DMS 273 (cell line): Measurements from ENCODE around the gene CIBAR2.

Source experiments
- DNase-seq: peaks from one replicate; lab custom pipeline; 2025; ENCODE audit not compliant: unreplicated experiment; lab: John Stamatoyannopoulos, UW

Gene CIBAR2

DNA sequence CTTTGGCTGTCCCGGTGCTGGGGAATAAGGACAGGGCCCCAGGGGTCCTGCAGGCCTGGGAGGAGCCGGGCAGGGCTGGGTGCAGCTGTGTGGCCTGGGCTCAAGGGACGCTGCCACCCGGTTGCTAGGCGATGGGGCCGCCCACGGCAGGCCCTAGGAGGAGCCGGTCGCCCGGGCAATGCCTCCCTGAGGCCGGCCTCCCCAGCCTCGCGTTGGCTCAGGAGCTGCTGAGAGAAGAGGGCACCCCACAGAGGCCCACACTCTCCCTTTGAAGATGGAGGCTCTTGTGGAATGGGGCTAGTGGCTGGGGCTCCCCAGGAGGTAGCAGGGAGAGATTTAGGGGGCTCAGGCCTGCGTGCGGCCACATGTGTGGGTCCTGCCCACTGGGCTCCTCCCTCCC is at the start of gene CIBAR2:
Gene CIBAR2, minus strand, starts transcription at position 109 of the 400 bp plus-strand sequence. CDS start 120 bp downstream, outside the sequence.
- DNase-seq, result peak; percentile 65

DNA sequence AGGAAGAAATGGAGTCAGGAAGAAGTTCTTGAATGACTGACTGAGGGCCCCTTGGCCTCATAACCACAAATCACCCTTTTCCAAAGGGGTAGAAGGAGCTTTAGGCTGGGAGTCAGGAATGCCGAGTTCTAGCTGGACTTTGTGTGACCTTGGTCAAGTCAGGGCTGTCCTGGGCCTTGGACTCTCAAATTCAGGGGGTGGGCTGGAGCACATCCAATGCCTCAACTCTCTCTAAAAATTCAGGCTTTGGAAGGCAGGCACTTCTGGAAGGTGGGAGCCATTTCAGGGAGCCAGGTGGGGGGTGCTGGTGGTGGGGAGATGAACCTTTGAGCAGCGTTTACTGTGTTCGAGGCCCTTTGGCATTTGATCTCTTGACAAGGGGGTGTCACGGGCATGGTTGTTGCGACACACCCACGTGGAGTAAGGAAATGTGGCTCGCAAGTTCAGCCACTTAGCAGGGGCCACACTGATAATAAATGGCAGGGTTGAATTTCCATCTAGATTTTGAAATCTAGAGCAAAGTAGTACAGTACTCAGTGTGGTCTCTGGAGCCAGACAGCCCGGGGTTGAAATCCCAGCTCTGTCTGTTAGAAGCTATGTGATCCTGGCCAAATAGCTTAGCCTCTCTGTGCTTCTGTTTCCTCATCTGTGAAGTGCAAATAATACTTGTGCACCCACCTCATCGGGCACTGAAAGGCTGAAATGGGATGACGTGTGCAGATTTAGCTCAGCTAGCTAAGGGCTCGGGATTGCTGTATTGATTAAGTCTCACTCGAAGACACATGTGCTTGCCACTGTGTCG is 47.1 kb upstream of the CIBAR2 start:
- no peak for DNase-seq

GRCh38 chr16:85158743-85159178 is 46.5 kb upstream of the CIBAR2 start:
- no peak for DNase-seq

GRCh38 chr16:85157813-85158742 is 45.8 kb upstream of the CIBAR2 start:
- peak; percentile 86 for DNase-seq

GRCh38 chr16:85157372-85157771 is 45.1 kb upstream of the CIBAR2 start:
- DNase-seq, result peak; percentile 55

DNA sequence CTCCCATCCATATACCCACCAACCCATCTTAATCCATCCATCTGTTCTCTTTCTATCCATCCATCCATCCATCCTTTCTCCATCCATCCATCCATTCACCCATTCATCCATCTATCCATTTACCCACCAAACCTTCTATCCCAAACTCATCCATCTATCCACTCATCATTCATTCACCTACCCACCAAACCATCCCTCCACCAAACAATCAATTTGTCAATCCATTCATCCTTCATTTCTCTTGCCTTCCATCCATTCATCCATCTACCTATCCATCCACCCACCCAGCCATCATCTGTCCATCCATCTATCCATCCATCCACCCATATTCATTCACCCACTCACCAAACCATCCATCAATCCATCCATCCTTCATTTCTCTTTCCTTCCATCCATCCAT is 44.6 kb upstream of the CIBAR2 start:
- no peak for DNase-seq

GRCh38 chr16:85156440-85156839 is 44.2 kb upstream of the CIBAR2 start:
- no peak for DNase-seq

DNA sequence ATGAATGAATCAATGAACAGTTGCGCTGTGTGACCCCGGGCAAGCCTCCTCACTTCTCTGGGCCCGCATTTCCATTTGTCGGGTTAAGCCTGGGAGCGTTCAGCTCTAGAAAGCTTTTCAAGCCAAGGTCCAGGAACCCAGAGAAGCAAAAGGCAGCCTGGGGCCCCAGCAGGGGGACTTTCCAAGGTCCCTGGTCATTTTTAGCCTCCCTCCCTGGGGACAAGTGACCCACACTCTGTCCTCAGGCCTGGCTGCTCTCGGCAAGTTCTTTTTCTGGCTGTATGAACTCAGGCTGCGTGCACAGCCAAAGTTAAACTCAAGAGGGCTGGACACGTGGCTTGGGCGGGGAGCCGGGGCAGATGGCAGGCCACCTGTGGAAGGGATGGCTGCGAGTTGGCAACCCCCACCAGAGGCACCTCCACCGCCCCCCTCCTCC is 41.4 kb upstream of the CIBAR2 start:
- DNase-seq, result peak; percentile 91

DNA sequence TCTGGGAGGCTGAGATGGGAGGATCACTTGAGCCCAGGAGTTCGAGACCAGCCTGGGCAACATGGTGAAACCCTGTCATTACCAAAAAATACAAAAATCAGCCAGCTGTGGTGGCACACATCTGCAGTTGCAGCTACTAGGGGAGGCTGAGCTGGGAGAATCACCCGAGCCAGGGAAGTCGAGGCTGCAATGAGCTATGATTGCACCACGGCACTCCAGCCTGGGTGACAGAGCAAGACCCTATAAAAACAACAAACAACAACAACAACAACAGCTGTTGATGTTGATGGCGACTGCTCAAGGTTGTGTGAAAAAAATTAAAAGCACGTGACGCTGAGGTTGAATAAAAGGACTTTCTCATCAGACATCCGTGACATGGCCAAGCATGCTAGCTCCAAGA is 40.8 kb upstream of the CIBAR2 start:
- no peak for DNase-seq

DNA sequence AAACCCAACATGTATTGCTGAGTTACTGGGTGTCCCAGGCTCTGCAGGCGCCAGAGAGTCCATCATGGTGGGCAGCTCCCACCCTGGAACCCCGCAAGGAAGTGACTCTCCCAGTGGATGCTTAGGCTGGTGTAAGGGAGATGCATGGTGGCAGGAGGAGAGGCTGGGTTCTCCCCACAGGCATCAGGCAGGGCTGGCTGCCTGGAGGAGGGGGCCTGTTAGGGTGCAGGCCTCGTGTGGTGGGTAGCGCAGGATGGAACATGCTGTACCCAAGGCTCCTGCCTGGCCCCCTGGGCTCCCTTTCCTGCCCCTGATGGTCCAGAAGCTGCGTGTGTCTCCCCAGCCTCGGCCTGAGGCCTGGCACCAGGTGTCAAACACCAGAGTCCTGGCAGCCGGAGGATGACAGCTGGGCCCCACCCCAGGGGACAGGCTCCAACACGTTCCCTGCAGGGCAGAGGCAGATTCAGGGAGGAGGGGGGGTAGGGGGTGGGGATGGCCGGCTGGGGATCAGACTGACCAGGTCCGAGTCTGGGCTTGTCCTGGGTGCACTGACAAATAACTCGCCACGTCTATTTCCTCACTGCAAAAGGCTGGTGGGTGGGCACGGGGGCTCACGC is 40.2 kb upstream of the CIBAR2 start:
- peak; percentile 95 for DNase-seq

DNA sequence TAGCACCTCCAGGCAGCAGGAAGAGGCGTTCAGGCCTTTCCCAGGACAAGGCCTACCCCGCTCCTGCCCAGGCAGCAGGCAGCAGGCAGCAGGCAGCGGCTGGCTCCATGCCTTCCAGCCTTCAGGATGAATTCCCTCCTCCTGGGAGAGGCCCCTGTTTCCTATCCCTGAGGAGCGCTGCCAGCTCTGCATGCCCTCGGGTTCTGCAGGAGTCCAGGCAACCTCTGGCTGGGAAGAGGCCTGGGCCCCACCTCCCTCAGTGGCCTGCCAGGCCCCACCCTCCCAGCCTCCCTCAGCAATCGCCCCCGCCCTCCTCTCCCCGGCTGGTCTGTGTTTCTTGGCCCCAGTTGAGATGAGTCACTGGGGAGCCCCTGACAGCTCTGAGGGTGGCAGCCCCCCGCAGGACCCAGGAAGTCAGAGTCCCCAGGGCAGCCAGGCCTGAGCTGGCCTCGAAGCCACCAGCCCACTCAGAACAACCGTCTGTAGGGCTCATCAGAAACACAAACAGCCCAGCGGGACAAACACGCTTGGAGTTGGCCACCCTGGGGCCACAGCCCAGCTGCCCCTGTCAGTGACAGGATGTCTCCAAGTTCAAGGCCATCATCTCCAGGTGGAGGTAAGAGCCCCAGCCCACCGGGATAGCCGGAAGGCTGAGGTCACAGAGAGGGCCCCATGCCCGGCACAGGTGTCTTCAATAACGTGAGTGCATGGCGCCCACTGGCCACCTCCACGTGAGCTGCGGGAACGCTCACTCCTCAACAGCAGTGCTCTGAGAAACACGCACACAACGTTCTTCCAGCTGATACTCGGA is 39.5 kb upstream of the CIBAR2 start:
- peak; percentile 97 for DNase-seq

GRCh38 chr16:85151079-85151602 is 38.9 kb upstream of the CIBAR2 start:
- DNase-seq, result no peak

DNA sequence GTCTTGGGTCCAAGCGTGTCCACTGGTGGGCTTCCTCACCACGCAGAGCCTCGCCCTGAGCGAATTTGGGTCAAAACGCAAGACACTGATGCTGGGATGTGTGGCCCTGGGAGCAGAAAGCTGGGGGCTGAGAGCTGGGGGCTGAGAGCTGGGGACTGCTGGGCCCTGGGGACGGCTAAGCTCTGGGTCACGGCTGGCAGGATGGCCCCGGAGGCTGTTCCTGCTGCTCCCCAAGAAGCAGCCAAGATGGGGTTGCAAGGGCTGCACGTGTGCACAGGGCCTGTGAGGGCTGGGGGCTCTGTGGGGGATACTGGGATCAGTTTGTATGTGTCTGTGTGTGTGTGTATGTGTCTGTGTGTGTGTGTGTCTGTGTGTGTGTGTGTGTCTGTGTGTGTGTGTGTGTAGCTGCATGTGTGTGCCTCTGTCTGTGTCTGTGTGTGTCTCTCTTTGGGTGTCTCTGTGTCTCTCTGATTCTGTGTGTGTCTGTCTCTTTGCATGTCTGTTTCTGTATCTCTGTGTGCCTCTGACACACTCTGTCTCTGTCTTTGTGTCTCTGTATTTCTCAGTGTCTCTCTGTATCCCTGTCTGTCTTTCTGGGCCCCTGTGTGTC is 38.2 kb upstream of the CIBAR2 start:
- no peak for DNase-seq

- peak; percentile 50 for DNase-seq
Observed at GRCh38 chr16:85149776-85150175, 37.5 kb upstream of the CIBAR2 start.

- peak; percentile 66 for DNase-seq
Observed at GRCh38 chr16:85148931-85149330, 36.7 kb upstream of the CIBAR2 start.

DNA sequence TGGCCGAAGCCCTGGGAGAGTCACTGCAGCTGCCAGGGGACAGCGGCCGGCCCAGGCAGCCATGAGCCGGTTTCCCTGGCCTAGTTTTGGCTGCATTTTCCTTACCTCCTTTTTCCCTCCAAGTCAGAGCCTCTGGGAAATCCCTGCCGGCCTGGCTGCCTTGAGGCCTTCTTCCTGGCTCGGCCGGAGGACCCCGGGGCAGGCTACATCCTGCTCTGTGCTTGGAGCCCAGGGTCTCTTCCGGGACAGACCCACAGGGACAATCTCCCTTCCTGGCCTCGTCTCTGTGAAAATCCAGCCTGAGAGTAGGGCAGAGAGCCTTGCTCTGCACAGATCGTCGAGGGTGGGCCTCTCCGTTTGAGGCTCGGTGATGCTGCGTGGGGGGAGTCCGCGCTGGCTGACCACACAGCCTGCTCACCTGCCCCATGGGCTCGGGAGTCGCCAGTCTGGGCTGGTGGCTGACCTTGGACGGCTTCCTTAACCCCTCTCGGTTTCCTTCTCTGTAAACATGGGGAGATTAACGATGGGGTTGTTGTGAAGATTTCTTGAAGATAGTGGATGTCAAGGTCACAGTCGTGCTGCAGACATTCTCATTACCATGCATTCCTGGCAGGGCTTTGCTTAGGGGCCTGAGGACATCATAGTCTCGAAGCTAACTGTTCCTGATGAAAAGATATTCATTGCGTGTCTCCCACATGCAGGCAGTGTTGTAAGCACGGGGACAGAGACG is 34.8 kb upstream of the CIBAR2 start:
- DNase-seq, result no peak

DNA sequence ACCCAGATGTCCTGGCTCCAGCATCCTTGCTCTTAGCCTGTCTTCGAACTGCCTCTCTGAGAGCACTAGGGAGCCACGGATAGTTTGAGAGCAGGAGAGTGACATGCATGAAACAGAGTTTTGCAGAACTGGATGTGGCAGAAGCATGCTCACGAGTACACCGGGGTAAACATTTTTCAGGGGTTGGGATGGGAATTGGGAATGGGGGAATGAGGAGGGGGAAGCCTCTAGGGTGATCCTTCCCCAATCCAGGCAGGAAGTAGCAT is 34.2 kb upstream of the CIBAR2 start:
- DNase-seq, result no peak

DNA sequence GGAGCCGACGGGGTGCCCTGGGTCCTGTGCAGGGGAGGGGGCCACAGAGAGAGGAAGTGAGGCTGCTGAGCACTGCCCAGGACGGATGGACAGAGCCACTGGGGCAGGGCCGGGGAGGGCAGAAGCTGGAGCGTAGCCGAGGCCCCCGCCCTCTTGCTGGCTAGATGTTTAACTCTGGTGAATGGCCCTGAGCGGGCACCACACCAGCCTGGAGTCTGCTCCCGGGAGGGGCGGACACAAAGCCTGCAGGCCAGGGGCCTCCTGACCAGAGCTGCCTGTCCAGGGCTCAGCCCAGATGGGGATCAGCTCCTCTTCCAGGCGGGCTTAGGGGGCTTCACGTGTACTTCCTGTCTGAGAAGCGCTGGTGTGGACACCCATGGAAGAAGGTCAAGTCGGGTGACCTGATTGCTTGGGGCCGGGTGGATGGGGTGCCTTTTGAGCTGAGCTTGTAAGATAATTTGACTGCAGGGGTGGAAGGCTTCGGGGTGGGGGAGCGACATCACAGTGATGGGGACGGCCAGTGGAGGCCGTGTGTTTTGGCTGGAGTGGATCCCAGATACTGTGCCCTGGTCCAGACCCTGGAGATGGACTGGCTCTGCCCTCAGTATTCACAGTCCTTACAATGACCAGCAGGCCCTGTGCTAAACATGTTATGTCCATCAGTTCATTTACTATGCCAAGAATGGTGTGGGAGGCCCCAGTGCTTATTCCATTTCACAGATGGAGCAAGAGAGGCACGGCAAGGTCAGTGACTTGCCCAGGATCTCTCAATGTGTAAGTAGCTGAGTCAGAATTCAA is 33.7 kb upstream of the CIBAR2 start:
- no peak for DNase-seq

DNA sequence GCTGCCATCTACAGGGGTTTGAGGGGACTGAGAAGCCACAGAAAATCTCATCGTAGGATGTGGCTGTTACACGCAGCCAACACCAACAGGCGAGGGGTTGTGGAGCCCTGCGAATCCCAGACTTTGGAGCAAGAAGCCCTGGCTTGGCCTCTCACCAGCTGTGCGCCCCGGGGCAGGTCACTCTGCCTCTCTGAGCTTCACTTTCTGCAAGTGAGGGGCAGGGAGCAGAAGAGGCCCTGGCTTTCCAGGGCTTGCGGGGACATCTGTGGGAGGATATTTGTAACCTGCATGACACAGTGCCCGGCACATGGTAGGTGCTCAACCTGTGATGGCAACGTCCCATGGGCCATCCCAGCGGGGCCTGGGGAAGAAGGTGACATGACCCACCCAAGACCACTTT is 32.9 kb upstream of the CIBAR2 start:
- no peak for DNase-seq
